Measurements from ENCODE around the gene HSPB1. TPM values are rescaled to one million over a fixed set of nuclear protein-coding genes. Genes with fewer than 3 reads are reported as not detected.
A peak's percentile ranks its signal among the peaks of the same experiment; 100 is the strongest.

HSPB1 gene
- total and polyA plus RNA-seq, 2 donors (not counting 1 experiment from before 2014, with no cell fraction given) = 34.0 to 343 TPM

DNA sequence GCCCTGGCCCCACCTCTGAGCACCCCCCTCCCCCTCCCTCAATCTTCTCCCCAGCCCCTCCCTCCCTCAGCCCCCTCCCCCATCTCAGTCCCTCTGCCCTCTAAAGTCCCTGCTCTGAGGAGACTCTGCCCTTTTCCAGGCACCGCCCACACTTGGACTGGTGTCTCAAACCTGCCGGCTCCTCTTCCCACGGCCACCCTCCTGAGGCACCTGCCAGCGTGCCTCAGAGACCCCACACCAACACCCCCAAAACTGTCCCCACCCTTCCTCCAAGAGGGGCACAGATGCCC, 34.6 kb upstream of the HSPB1 start:
- H3K27ac Mint-ChIP-seq = no peak overlapping the region
- POLR2A ChIA-PET = no interaction called here

DNA sequence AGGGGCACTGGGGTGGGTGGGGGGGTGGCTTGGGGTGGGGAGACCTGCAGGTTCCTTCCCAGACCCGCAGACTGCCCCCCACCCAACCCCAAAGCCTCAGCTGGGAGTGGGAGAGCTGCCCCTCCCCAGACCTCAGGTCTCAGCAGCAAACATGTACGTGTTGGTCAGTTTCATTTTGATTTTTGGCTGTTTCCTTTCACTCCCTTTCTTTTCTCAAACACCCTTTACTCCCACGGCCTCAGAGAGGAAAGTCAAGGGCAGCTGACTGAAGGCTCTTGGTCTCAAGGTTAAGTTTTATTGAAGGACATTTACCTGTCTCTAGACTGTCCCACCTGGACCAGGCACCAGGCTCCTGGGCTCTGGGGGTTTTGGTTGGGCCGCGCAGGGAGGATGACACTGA, 34.1 kb upstream of the HSPB1 start:
- Mint-ChIP-seq H3K4me3 (peak overlapping the region; percentile 72), H3K27me3 (peaks cover 12% of the 10 kb centered on the region), H3K27ac (no peak overlapping the region), H3K9me3 (ENCODE audit: insufficient read depth) (no peaks in the 10 kb centered on the region), H3K4me1 (peaks cover 13% of the 10 kb centered on the region)
- ChIA-PET POLR2A (no interaction called here), CTCF (no interaction called here)
- Histone ChIP-seq H3K4me3 (ENCODE audit: control extremely low read depth in 1 of 5, extremely low read depth in 1 of 5, insufficient read depth in 1 of 5, low read depth in 2 of 5, low read length in 4 of 5) (no peak overlapping the region), H4K20me1 (ENCODE audit: control insufficient read depth, insufficient read depth, low read length, poor library complexity, severe bottlenecking) (no peaks in the 10 kb centered on the region), H3K9me3 (ENCODE audit: control extremely low read depth in 1 of 3, control insufficient read depth in 2 of 3, insufficient read depth in 1 of 3, low read length in 2 of 3) (peaks cover 0 to 5% (median 0%) of the 10 kb centered on the region in 3 donors), H3K79me2 (ENCODE audit: control insufficient read depth, insufficient read depth, low read length) (no peaks in the 10 kb centered on the region), H3K4me1 (ENCODE audit: control insufficient read depth in 2 of 2, insufficient read depth in 2 of 2, low read length in 2 of 2) (peaks cover 10 to 17% of the 10 kb centered on the region in 2 donors), H2AFZ (ENCODE audit: insufficient read depth, low read depth, low read length, poor library complexity, severe bottlenecking) (no peak overlapping the region), H3K4me2 (replicated peaks; ENCODE audit: low read depth, low read length, poor library complexity, severe bottlenecking) (no peak overlapping the region), H3K9ac (ENCODE audit: low read length) (no peak overlapping the region), H3K27me3 (replicated peaks in 1 of 4; ENCODE audit: control extremely low read depth in 1 of 4, control insufficient read depth in 3 of 4, insufficient read depth in 4 of 4, low read length in 3 of 4) (peaks cover 0 to 23% (median 4%) of the 10 kb centered on the region in 4 experiments), H3K36me3 (replicated peaks in 1 of 2; ENCODE audit: control extremely low read depth in 1 of 2, control insufficient read depth in 1 of 2, extremely low read depth in 1 of 2, insufficient read depth in 2 of 2, low read length in 1 of 2) (no peaks in the 10 kb centered on the region), H3K27ac (ENCODE audit: low read length in 2 of 2) (no peak overlapping the region)
- intact Hi-C loops (cut with micrococcal nuclease) = no loop called here
- WGBS (ENCODE audit: insufficient coverage) = 100% methylated on average over 2 of the region's 5 CpGs
- DNase-seq = no peak
- ATAC-seq (ENCODE audit: low read depth) = no peak
- TF ChIP-seq EZH2 (IDR thresholded peaks at IDR 0.05; ENCODE audit: borderline replicate concordance, insufficient read depth, low read depth, low read length, poor library complexity, severe bottlenecking) = no peak
- TF ChIP-seq, protein P1, sequence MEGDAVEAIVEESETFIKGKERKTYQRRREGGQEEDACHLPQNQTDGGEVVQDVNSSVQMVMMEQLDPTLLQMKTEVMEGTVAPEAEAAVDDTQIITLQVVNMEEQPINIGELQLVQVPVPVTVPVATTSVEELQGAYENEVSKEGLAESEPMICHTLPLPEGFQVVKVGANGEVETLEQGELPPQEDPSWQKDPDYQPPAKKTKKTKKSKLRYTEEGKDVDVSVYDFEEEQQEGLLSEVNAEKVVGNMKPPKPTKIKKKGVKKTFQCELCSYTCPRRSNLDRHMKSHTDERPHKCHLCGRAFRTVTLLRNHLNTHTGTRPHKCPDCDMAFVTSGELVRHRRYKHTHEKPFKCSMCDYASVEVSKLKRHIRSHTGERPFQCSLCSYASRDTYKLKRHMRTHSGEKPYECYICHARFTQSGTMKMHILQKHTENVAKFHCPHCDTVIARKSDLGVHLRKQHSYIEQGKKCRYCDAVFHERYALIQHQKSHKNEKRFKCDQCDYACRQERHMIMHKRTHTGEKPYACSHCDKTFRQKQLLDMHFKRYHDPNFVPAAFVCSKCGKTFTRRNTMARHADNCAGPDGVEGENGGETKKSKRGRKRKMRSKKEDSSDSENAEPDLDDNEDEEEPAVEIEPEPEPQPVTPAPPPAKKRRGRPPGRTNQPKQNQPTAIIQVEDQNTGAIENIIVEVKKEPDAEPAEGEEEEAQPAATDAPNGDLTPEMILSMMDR (IDR thresholded peaks at IDR 0.05) = no peak

More for the DNA sequence above, 34.6 kb upstream of the HSPB1 start:
- H3K4me3 Mint-ChIP-seq = peak overlapping the region; percentile 53
- no peaks in the 10 kb centered on the region for H4K20me1 ChIP-seq (ENCODE audit: control insufficient read depth, insufficient read depth, low read length, poor library complexity, severe bottlenecking)
- peaks cover 17% of the 10 kb centered on the region for H3K27me3 Mint-ChIP-seq
- no peak overlapping the region for H3K27ac ChIP-seq (ENCODE audit: low read length in 2 of 2)
- WGBS (ENCODE audit: insufficient coverage) = 74% methylated on average over 3 of the region's 4 CpGs
- H3K9me3 ChIP-seq (ENCODE audit: control extremely low read depth in 1 of 3, control insufficient read depth in 2 of 3, insufficient read depth in 1 of 3, low read length in 2 of 3) = peaks cover 0 to 5% (median 0%) of the 10 kb centered on the region in 3 donors
- H3K4me3 ChIP-seq (ENCODE audit: control extremely low read depth in 1 of 5, extremely low read depth in 1 of 5, insufficient read depth in 1 of 5, low read depth in 2 of 5, low read length in 4 of 5) = no peak overlapping the region
- peaks cover 0 to 25% (median 6%) of the 10 kb centered on the region in 4 experiments for H3K27me3 ChIP-seq (replicated peaks in 1 of 4; ENCODE audit: control extremely low read depth in 1 of 4, control insufficient read depth in 3 of 4, insufficient read depth in 4 of 4, low read length in 3 of 4)
- H2AFZ ChIP-seq (ENCODE audit: insufficient read depth, low read depth, low read length, poor library complexity, severe bottlenecking) = no peak overlapping the region
- H3K36me3 ChIP-seq (replicated peaks in 1 of 2; ENCODE audit: control extremely low read depth in 1 of 2, control insufficient read depth in 1 of 2, extremely low read depth in 1 of 2, insufficient read depth in 2 of 2, low read length in 1 of 2) = no peaks in the 10 kb centered on the region
- CTCF ChIA-PET = no interaction called here
- H3K4me1 ChIP-seq (ENCODE audit: control insufficient read depth in 2 of 2, insufficient read depth in 2 of 2, low read length in 2 of 2) = peaks cover 10 to 13% of the 10 kb centered on the region in 2 donors
- peak overlapping the region; percentile 89 for H3K4me2 ChIP-seq (replicated peaks; ENCODE audit: low read depth, low read length, poor library complexity, severe bottlenecking)
- no peak overlapping the region for H3K9ac ChIP-seq (ENCODE audit: low read length)
- no peaks in the 10 kb centered on the region for H3K79me2 ChIP-seq (ENCODE audit: control insufficient read depth, insufficient read depth, low read length)
- TF ChIP-seq, protein P1 (IDR thresholded peaks at IDR 0.05) = no peak
- no peak for TF ChIP-seq EZH2 (IDR thresholded peaks at IDR 0.05; ENCODE audit: borderline replicate concordance, insufficient read depth, low read depth, low read length, poor library complexity, severe bottlenecking)
- DNase-seq (no peak), ATAC-seq (ENCODE audit: low read depth) (no peak)
- H3K9me3 Mint-ChIP-seq (ENCODE audit: insufficient read depth) = no peaks in the 10 kb centered on the region
- H3K4me1 Mint-ChIP-seq = peaks cover 10% of the 10 kb centered on the region
- intact Hi-C loops (cut with micrococcal nuclease) = no loop called here
